ENCODE results near the gene JAKMIP2.

GRCh38 chr5:147675168-147675567 lies 107.4 kb downstream of the JAKMIP2 start:
- TF ChIP-seq CTCF (IDR thresholded peaks at IDR 0.05 in 2 of 3, conservative IDR thresholded peaks at IDR 0.05 in 1 of 3; ENCODE audit: borderline replicate concordance in 1 of 3, insufficient read depth in 1 of 3, low read depth in 2 of 3, low read length in 2 of 3) = peak in 2 of 3 experiments; percentile 4 to 13; a peak in 1 of 6 replicates
- TF ChIP-seq YY1 (IDR thresholded peaks at IDR 0.05; ENCODE audit: extremely low read depth, insufficient replicate concordance, low read depth, low read length) = no peak
- no peak for TF ChIP-seq EZH2phosphoT487 (IDR thresholded peaks at IDR 0.05; ENCODE audit: borderline replicate concordance)
- TF ChIP-seq RAD21 (IDR thresholded peaks at IDR 0.05; ENCODE audit: low read depth) = peak; percentile 18; the same call in 1 of the 2 replicates
- no peak for TF ChIP-seq SIN3A (IDR thresholded peaks at IDR 0.05; ENCODE audit: low read depth)

Measured in HCT116 (cell line).